ENCODE measurements around the gene ZNF513.
"Not testable (repeated sequence)": the region's sequence is repeated elsewhere in the genome, so short reads cannot be mapped to it uniquely, and the experiment has no call there.

The ZNF513 gene

DNA sequence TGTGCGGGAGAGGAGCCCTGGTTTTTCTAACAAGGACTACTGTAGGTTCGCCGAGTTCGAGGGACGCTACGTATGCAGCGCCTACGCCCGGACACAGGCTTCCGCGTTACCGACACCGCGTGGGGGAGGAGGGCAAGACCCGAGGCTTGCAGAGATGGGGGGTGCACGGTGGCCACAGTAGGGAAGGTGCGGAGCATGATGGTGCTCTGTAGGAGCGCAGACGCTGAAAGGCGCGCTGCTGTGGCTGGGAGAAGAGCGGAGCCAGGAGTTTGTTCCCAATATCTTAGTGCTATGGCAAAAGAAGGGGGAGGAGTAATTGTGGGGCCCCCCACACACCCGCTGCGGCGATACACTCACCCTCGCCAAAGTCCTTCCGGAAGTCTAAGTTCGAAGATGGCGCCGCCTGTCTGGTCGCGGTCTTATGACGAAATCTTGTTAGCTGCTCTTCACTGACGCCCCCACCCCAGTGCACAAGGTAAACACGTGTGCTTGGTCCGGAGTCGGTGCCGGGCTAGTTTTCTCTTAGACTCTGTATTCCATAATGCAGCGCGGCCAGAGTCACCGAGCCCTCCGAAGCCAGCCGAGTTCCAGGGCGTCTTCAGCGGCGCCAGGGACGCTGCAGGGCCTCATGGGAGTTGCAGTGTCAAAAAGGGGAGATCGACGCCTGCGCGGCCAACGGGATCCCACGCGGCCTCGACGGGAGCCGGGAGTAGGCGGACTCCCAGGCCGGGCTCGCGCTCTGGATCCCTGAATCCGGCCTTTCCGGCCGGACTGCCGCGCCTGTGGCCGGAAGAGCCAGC, 24.0 kb downstream of the ZNF513 start, which contains the start of gene GTF3C2:
TSS of gene GTF3C2 (minus strand) at position 383 of the 800 bp plus-strand sequence. CDS start 13,210 bp downstream, outside the sequence.
- peak; percentile 94 for DNase-seq (ENCODE audit: low read depth, low spot score)

DNA sequence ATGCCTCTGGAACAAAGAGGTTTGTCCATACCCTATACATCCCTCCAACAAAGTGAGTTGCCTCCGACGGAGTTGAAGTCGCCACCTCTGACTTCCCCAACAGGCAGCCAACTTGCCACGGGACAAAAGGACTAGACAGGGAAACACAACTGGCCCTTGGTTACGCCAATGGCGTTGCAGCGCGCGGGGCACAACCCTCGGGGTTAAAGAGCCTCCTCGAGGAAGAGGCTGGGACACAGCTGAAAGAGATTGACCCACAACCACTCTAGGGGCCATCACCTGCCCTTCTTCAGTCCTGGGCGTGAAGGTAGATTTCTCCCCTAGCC, 24.5 kb downstream of the ZNF513 start:
- no peak for DNase-seq (ENCODE audit: low read depth, low spot score)

DNA sequence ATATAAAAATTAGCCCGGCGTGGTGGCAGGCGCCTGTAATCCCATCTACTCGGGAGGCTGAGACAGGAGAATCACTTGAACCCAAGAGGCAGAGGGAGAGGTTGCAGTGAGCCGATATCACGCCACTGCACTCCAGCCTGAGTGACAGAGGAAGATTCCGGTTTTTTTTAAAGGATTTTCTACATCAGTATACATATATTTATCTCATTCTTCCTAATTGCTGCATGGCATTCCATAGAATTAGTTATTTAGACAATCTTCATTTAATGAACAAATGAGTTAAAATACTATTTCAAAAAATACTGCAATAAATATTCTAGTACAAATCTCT, 26.0 kb downstream of the ZNF513 start:
- DNase-seq (ENCODE audit: low read depth, low spot score) = no peak

DNA sequence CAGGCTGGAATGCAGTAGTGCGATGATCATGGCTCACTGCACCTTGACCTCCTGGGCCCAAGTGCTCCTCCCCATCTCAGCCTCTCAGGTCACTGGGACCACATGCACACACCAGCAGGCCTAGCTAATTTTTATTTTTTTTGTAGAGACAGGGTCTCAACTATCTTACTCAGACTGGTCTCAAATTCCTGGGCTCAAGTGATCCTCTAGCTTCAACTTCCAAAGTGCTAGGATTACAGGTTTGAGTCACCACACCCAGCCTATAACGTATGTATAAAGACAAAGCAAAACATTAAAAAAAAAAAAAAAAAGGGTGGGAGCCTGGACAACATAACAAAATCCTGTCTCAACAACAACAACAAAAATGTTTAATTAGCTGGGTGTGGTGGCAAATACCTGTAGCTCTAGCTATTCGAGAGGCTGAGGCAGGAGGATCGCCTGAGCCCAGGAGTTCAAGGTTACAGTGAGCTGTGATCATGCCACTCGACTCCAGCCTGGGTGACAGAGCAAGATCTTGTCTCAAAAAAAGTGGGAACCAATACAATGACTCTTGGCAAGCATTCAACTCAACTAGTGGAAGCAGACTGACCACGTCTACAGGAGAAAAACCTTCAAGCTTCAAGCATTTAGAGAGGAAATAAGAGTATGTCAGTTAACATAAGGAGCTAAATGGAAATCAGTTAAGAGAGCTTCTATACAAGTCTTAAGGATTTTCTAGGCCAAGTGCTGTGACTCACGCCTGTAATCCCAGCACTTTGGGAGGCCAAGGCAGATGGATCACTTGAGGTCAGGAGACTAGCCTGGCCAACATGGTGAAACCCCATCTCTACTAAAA, 26.6 kb downstream of the ZNF513 start:
- DNase-seq (ENCODE audit: low read depth, low spot score) = no peak

DNA sequence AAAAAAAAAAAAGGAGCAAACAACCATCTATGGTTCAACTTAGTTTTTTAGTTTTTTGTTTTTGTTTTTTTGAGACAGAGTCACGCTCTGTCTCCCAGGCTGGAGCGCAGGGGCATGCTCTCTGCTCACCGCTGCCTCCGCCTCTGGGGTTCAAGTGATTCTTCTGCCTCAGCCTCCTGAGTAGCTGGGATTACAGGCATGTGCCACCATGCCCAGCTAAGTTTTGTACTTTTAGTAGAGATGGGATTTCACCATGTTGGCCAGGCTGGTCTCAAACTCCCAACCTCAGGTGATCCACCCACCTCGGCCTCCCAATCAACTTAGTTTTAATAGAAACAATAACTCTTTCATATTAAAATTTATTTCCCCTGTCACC, 27.2 kb downstream of the ZNF513 start:
- not testable (repeated sequence) for DNase-seq (ENCODE audit: low read depth, low spot score)

DNA sequence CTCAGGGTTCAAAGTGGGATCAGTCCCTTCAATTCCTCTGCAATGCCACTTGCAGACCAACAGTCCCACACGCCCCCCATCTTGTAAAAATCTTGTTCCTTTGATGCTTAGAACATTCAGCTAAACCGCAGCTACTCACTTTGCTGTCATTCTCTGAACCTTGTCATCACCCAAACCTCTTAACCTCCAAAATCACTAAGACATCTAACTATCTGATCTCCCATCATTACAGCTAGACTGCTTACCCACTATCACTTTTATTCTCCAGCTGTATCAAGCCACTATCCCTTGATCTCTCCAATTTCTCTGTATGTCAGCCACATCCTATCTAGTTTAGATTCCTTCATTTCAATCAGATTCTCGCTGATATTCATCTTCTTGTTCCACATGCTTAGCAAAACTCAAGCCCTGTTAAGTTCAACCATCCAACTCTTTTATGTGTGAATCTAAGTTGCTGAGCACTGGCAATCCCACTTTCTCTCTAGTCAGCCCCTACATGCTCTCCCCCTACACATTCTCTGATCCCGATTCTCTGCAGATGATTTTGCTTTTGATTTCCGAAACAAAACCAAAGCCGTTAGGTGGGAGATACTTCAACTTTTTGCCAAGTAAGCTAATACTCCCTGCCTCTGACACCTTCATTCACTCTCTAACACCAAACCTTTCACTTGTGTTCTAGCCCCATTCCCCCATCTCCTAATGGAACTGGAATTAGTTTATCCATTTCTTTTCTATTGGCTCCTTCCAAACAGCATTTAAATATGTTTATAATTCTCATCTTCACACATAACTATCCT, 28.5 kb downstream of the ZNF513 start:
- DNase-seq (ENCODE audit: low read depth, low spot score) = no peak

DNA sequence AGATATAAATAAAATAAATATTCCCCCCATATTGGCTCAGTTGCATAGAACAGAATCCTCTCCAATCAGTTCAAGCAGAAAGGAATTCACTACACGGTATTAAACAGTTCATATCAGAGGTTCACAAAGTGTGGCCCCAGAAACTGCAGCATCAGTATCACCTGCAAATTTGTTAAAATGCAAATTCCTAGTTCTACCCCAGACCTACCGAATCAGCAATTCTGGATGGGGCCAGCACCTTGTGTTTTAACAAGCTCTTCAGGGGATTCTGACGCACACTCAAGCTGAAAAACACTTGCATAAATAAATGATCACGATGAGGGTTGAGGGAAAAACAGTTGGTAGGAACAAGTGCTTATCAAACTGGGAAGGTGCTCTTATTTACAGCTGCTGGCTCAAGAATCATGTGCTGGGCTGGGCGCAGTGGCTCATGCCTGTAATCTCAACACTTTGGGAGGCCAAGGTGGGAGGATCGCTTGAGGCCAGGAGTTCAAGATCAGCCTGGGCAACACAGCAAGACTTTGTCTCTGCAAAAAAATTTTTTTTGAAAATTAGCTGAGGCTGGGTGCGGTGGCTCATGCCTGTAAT, 30.3 kb downstream of the ZNF513 start:
- no peak for DNase-seq (ENCODE audit: low read depth, low spot score)

DNA sequence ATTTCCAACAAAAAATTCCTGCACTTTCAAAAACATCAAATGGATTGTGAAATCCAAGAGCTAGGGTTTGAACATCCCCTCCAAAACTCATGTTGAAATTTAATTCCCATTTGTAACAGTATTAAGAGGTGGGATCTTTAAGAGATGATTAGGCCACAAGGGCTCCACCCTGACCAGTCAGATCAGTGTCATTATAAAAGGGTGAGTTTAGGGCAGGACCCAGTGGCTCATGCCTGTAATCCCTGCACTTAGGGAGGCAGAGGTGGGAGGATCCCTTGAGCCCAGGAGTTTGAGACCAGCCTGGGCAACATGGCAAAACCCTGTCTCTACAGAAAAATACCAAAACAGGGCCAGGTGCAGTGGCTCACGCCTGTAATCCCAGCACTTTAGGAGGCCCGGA, 32.9 kb downstream of the ZNF513 start:
- DNase-seq (ENCODE audit: low read depth, low spot score) = no peak

DNA sequence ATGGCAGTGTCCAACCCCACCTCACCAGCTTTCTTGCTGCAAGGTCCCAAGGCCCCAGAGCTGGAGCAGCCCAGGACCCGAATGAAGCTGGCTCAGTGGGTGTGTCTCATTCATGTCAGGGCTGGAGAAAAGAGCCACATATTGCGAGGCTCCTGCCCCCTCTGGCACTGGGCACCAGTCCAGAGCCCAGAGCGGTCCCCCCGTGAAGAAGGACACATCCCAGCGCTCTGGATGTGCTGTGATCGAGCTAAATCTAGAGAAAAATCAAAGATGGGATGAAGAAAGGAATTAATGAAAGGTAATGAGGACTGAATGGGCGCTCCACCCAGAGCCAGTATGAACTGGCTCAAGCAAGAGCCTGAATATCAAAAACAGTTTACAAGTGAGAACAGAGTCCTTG, 44.4 kb downstream of the ZNF513 start:
- no peak for DNase-seq (ENCODE audit: low read depth, low spot score)

DNA sequence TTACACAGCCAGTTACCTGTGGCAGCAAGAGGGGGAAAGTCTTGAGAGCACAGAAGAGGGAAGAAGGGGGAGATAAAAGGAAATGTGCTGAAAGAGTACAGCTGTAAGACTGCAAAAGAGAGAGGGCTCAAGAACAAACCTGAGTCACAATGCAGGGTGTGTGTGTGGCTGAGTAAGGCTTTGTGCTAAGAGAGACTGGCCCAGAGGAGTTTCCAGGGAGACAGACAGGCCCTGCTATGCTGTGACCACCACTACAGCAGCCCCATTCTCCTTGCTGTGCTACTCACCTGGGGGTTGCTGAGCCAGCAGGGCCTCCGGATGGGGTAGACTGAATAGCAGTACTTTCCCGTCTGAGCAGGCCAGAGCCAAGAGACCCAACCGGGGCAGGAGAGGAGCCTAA, 45.2 kb downstream of the ZNF513 start:
- DNase-seq (ENCODE audit: low read depth, low spot score) = no peak
